T47D (cell line): Measurements from ENCODE around the gene CTDSPL2.
"Not testable (repeated sequence)": the region's sequence is repeated elsewhere in the genome, so short reads cannot be mapped to it uniquely, and the experiment has no call there.

ENCODE experiments used
- DNase-seq, 2 experiments: peaks; one replicate each; pipeline versions ENCODE4 v3.0.0 to v3.0.0-alpha.2; 2011 to 2012; ENCODE audit warnings: low read depth in 1 of 2, low spot score in 1 of 2
- JUND ChIP-seq: IDR thresholded peaks from 2 replicates; pipeline ENCODE4 v1.6.1; 2012; ENCODE audit warnings: low read depth
- in situ Hi-C: cut with HindIII; loops from 2 replicates; pipeline ENCODE4 v1.10.0; 2016; ENCODE audit warnings: low sequenced_read_pairs, low pct_unique_long_range_greater_than_20kb

CTDSPL2 gene

GRCh38 chr15:44495562-44495961, 68.1 kb downstream of the CTDSPL2 start:
- TF ChIP-seq JUND, result no peak
- DNase-seq, result no peak
- in situ Hi-C loops, result no loop called here

- TF ChIP-seq JUND, result no peak
- in situ Hi-C loops, result no loop called here
- no peak for DNase-seq
These were observed 73.1 kb downstream of the CTDSPL2 start for GRCh38 chr15:44500555-44500954.

GRCh38 chr15:44501768-44502366, 74.4 kb downstream of the CTDSPL2 start:
- peak; percentile 8 to 49 for DNase-seq
- in situ Hi-C loops, result no loop called here
- no peak for TF ChIP-seq JUND

- in situ Hi-C loops, result no loop called here
- no peak for TF ChIP-seq JUND
- no peak for DNase-seq
These were observed 89.0 kb downstream of the CTDSPL2 start for GRCh38 chr15:44516436-44516835.

GRCh38 chr15:44519537-44519936, 92.1 kb downstream of the CTDSPL2 start:
- TF ChIP-seq JUND, result no peak
- in situ Hi-C loops, result no loop called here

GRCh38 chr15:44525018-44525417, 97.6 kb downstream of the CTDSPL2 start:
- TF ChIP-seq JUND, result no peak
- in situ Hi-C loops, result no loop called here
- DNase-seq, result no peak

More at GRCh38 chr15:44519537-44519936, 92.1 kb downstream of the CTDSPL2 start:
- no peak for DNase-seq

GRCh38 chr15:44527241-44527640, 99.8 kb downstream of the CTDSPL2 start:
- DNase-seq, result no peak
- no peak for TF ChIP-seq JUND
- in situ Hi-C loops, result no loop called here

- no peak for DNase-seq
- no peak for TF ChIP-seq JUND
- in situ Hi-C loops, result no loop called here
These were observed 102.6 kb downstream of the CTDSPL2 start for GRCh38 chr15:44529864-44530604.

GRCh38 chr15:44530653-44531052, 103.2 kb downstream of the CTDSPL2 start:
- no peak for TF ChIP-seq JUND
- no peak for DNase-seq
- in situ Hi-C loops, result no loop called here

- in situ Hi-C loops, DNase-seq: not testable (repeated sequence)
These were observed 104.8 kb downstream of the CTDSPL2 start for GRCh38 chr15:44532275-44532674.

- no peak for TF ChIP-seq JUND
- DNase-seq, result peak in 1 of 2 experiments; percentile 34
- in situ Hi-C loops, result no loop called here
These were observed 105.3 kb downstream of the CTDSPL2 start for GRCh38 chr15:44532689-44533088.

- TF ChIP-seq JUND, result no peak
- DNase-seq, result no peak
- in situ Hi-C loops, result no loop called here
These were observed 107.7 kb downstream of the CTDSPL2 start for GRCh38 chr15:44535092-44535491.

- in situ Hi-C loops, result no loop called here
- no peak for TF ChIP-seq JUND
- DNase-seq, result peak in 1 of 2 experiments; percentile 29
These were observed 108.3 kb downstream of the CTDSPL2 start for GRCh38 chr15:44535523-44536301.
